HCT116 (cell line): Measurements from ENCODE around the gene GRK5. TPM values are rescaled to one million over a fixed set of nuclear protein-coding genes. Genes with fewer than 3 reads are reported as not detected.

ENCODE experiments used
- ATAC-seq: fragments of 200-7000 bp; cut with Tn5 transposase; 2 replicates; pipeline ENCODE4 v1.9.1; 2020; ENCODE audit warnings: mild to moderate bottlenecking, moderate library complexity
- BruUV-seq: library from RNA; stranded (reverse); fragments of 400-500 nt; replicated peaks from 2 replicates; lab custom pipeline; 2021; lab: Mats Ljungman, UMichigan
- CTCF ChIA-PET: fragments of 300-600 bp; sonication (Branson Sonifier 250); formaldehyde crosslinking; loops from one replicate; lab custom pipeline; 2021; ENCODE audit warnings: antibody characterized with exemption; lab: Charles Lee
- POLR2A ChIA-PET: fragments of 300-600, 350-600 bp; sonication (Branson Sonifier 250); formaldehyde crosslinking; loops from one replicate; lab custom pipeline; 2021; ENCODE audit warnings: antibody characterized with exemption; lab: Charles Lee
- RAD21 ChIA-PET, 2 experiments: fragments of 300-600 bp; sonication (Branson Sonifier 250); formaldehyde crosslinking; loops; one replicate each; lab custom pipeline; 2023; ENCODE audit warnings: low total read pairs in 2 of 2; ENCODE audit not compliant: uncharacterized antibody in 2 of 2, unreplicated experiment in 2 of 2, low non-redundant PET in 1 of 2; lab: Charles Lee
- DNase-seq: peaks from one replicate; pipeline ENCODE4 v3.0.0-alpha.2; 2010; ENCODE audit warnings: low read depth, low spot score
- H2AFZ ChIP-seq: fragments of 200-600 bp; shearing (Covaris generic), sonication (generic); 2 replicates; pipeline ENCODE4 v1.6.1; 2017; ENCODE audit warnings: low read depth, mixed run types, mixed read lengths, antibody characterized with exemption, low read length; ENCODE audit not compliant: poor library complexity, severe bottlenecking
- H3K27ac ChIP-seq: 2 replicates; pipeline ENCODE4 v1.5.1; 2012; ENCODE audit warnings: low read depth, low read length
- H3K27me3 ChIP-seq: fragments of 200-600 bp; sonication (generic); 2 replicates; pipeline ENCODE4 v1.6.1; 2016; ENCODE audit warnings: mixed run types, low read length, mixed read lengths; ENCODE audit not compliant: insufficient read depth
- H3K36me3 ChIP-seq, 2 experiments: fragments of 200-500 bp in 1 of 2; fragments of 200-600 bp in 1 of 2; sonication (Bioruptor generic) in 1 of 2; sonication (generic) in 1 of 2; 2 replicates each; pipeline versions ENCODE4 v1.5.1 to v1.6.1; 2014 to 2016; ENCODE audit warnings: low read length in 2 of 2, inconsistent platforms in 1 of 2, mixed read lengths in 1 of 2, mixed run types in 1 of 2; ENCODE audit not compliant: insufficient read depth in 2 of 2, control insufficient read depth in 1 of 2
- H3K4me1 ChIP-seq, 2 experiments: fragments of 200-600 bp in 1 of 2; sonication (generic) in 1 of 2; 2 replicates each; pipeline versions ENCODE4 v1.5.1 to v1.6.1; 2012 to 2017; ENCODE audit warnings: low read length in 2 of 2, inconsistent platforms in 1 of 2, mild to moderate bottlenecking in 1 of 2, mixed read lengths in 1 of 2, mixed run types in 1 of 2, moderate library complexity in 1 of 2; ENCODE audit not compliant: insufficient read depth in 2 of 2, control insufficient read depth in 1 of 2
- H3K4me2 ChIP-seq: fragments of 200-600 bp; sonication (generic); 2 replicates; pipeline ENCODE4 v1.6.1; 2017; ENCODE audit warnings: mixed run types, low read length, mixed read lengths
- H3K4me3 ChIP-seq, 2 experiments: fragments of 200-600 bp in 1 of 2; sonication (generic) in 1 of 2; replicated peaks in 1 of 2; 2 replicates each; pipeline ENCODE4 v1.5.1; 2011 to 2016; ENCODE audit warnings: low read length in 2 of 2, control low read depth in 1 of 2, low read depth in 1 of 2, mild to moderate bottlenecking in 1 of 2, mixed read lengths in 1 of 2, mixed run types in 1 of 2
- H3K79me2 ChIP-seq: fragments of 200-600 bp; sonication (generic); 2 replicates; pipeline ENCODE4 v1.6.1; 2017; ENCODE audit warnings: mild to moderate bottlenecking, mixed run types, low read length, moderate library complexity, mixed read lengths; ENCODE audit not compliant: insufficient read depth
- H3K9ac ChIP-seq: fragments of 200-600 bp; sonication (generic); 2 replicates; pipeline ENCODE4 v1.6.1; 2016; ENCODE audit warnings: low read length, mixed read lengths
- H3K9me2 ChIP-seq: fragments of 200-600 bp; sonication (generic), shearing (Covaris generic); 2 replicates; pipeline ENCODE4 v1.6.1; 2017; ENCODE audit warnings: mixed run types, mild to moderate bottlenecking, moderate library complexity; ENCODE audit not compliant: insufficient read depth
- H3K9me3 ChIP-seq, 2 experiments: fragments of 200-500 bp in 1 of 2; fragments of 200-600 bp in 1 of 2; sonication (Bioruptor generic) in 1 of 2; sonication (generic) in 1 of 2; 2 replicates each; pipeline ENCODE4 v1.6.1; 2014 to 2017; ENCODE audit warnings: low read length in 2 of 2, mixed read lengths in 2 of 2, inconsistent platforms in 1 of 2, low read depth in 1 of 2, mild to moderate bottlenecking in 1 of 2, mixed run types in 1 of 2, moderate library complexity in 1 of 2; ENCODE audit not compliant: control insufficient read depth in 1 of 2, insufficient read depth in 1 of 2
- H4K20me1 ChIP-seq: fragments of 200-600 bp; sonication (generic), shearing (Covaris generic); 2 replicates; pipeline ENCODE4 v1.6.1; 2017; ENCODE audit warnings: mixed run types, mild to moderate bottlenecking, moderate library complexity; ENCODE audit not compliant: insufficient read depth
- CEBPB ChIP-seq: IDR thresholded peaks from 2 replicates; pipeline ENCODE4 v1.6.1; 2012; ENCODE audit warnings: low read depth
- EZH2phosphoT487 ChIP-seq: fragments of 200-600 bp; IDR thresholded peaks from 2 replicates; pipeline ENCODE4 v1.6.1; 2018; ENCODE audit warnings: antibody characterized with exemption, borderline replicate concordance
- POLR2AphosphoS5 ChIP-seq: IDR thresholded peaks from 2 replicates; pipeline ENCODE4 v1.6.1; 2011; ENCODE audit warnings: mild to moderate bottlenecking, low read depth, low read length, moderate library complexity
- REST ChIP-seq: IDR thresholded peaks from 2 replicates; pipeline ENCODE4 v1.6.1; 2012; ENCODE audit warnings: low read depth
- SIN3A ChIP-seq: IDR thresholded peaks from 2 replicates; pipeline ENCODE4 v1.6.1; 2012; ENCODE audit warnings: low read depth
- SP1 ChIP-seq: IDR thresholded peaks from 2 replicates; pipeline ENCODE4 v1.6.1; 2012; ENCODE audit warnings: low read depth
- SRF ChIP-seq: IDR thresholded peaks from 2 replicates; pipeline ENCODE4 v1.6.1; 2012; ENCODE audit warnings: low read depth
- ZFX ChIP-seq: fragments of 450-650 bp; IDR thresholded peaks from 2 replicates; pipeline ENCODE4 v1.6.1; 2017
- ZNF274 ChIP-seq: fragments of 200-500 bp; sonication (Bioruptor generic); IDR thresholded peaks from 2 replicates; pipeline ENCODE4 v1.6.1; 2014; ENCODE audit warnings: mild to moderate bottlenecking, low read depth, low read length, inconsistent platforms
- intact Hi-C: fragments of 100-400 bp; cut with micrococcal nuclease; formaldehyde crosslinking; loops from 2 replicates; pipeline ENCODE4 v1.10.0; 2022
- total RNA-seq: library from RNA; stranded (reverse); gene quantifications from one replicate; pipeline ENCODE4 v1.2.1, GENCODE V29; 2021; ENCODE audit not compliant: unreplicated experiment

Gene GRK5
- total RNA-seq, 1 experiment from 2014 or later, result 7.3 TPM

DNA sequence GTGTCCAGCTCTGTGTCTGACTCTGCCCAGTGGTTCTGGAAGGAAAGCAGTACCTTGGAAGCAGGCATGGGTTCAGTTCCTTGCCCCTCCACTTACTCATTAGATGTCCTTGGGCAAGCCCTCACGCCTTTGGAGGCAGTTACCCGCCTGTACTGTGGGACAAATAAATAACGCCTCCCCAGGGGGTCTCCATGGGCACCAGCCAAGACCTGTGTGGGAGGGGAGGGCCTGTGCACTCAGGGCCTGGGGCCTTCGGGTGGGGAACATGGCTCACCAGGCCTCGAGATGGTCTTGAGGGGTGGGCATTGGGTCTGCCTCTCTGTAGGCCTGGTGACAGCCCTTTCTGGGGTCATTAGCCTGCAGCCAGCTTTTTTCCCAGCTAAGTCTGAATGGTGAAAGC, 142.0 kb downstream of the GRK5 start:
- intact Hi-C loops, result no loop called here
- BruUV-seq, result no TSS peak
- ATAC-seq (no peak), DNase-seq (no peak)
- no peaks in the 10 kb centered on the region for H4K20me1 ChIP-seq
- peaks cover 9 to 11% of the 10 kb centered on the region in 2 experiments; a peak in 2 of 4 replicates for H3K9me3 ChIP-seq
- ChIA-PET POLR2A (no interaction called here), RAD21 (no interaction called here), CTCF (no interaction called here)
- H2AFZ ChIP-seq, result no peak overlapping the region
- H3K4me2 ChIP-seq, result no peak overlapping the region
- no peaks in the 10 kb centered on the region for H3K27me3 ChIP-seq
- H3K4me1 ChIP-seq, result no peaks in the 10 kb centered on the region
- H3K79me2 ChIP-seq, result no peaks in the 10 kb centered on the region
- no peaks in the 10 kb centered on the region; a peak in 1 of 4 replicates for H3K36me3 ChIP-seq
- H3K4me3 ChIP-seq, result no peak overlapping the region
- H3K27ac ChIP-seq, result no peak overlapping the region
- no peak overlapping the region for H3K9ac ChIP-seq
- H3K9me2 ChIP-seq, result no peaks in the 10 kb centered on the region
- no peak for TF ChIP-seq REST
- TF ChIP-seq SP1, result no peak
- TF ChIP-seq CEBPB, result no peak
- TF ChIP-seq EZH2phosphoT487, result no peak
- TF ChIP-seq POLR2AphosphoS5, result no peak
- TF ChIP-seq ZFX, result no peak
- no peak for TF ChIP-seq SRF
- no peak for TF ChIP-seq ZNF274
- no peak for TF ChIP-seq SIN3A
